Upper lobe of right lung (tissue), 1 donor: ENCODE data around the gene PRKCZ. TPM values are rescaled to one million over a fixed set of nuclear protein-coding genes. Genes with fewer than 3 reads are reported as not detected.
"Not testable (repeated sequence)": the region's sequence is repeated elsewhere in the genome, so short reads cannot be mapped to it uniquely, and the experiment has no call there.

Experiments used
- ATAC-seq: fragments of 200-7000 bp; cut with Tn5 transposase; one replicate; pipeline ENCODE4 v1.9.1; 2020; ENCODE audit warnings: mild to moderate bottlenecking, moderate library complexity
- DNase-seq: peaks from one replicate; pipeline ENCODE4 v3.0.0-alpha.2; 2020
- H3K27ac ChIP-seq: fragments of 200-600 bp; one replicate; pipeline ENCODE4 v1.8.0; 2022
- H3K27me3 ChIP-seq: fragments of 200-600 bp; one replicate; pipeline ENCODE4 v1.8.0; 2022; ENCODE audit warnings: mild to moderate bottlenecking
- H3K36me3 ChIP-seq: fragments of 200-600 bp; one replicate; pipeline ENCODE4 v1.8.0; 2022
- H3K4me1 ChIP-seq: fragments of 200-600 bp; one replicate; pipeline ENCODE4 v1.8.0; 2022
- H3K4me3 ChIP-seq: fragments of 200-600 bp; one replicate; pipeline ENCODE4 v1.8.0; 2022; ENCODE audit warnings: mild to moderate bottlenecking
- H3K9me3 ChIP-seq: fragments of 200-600 bp; one replicate; pipeline ENCODE4 v1.8.0; 2022
- intact Hi-C: fragments of 100-400 bp; cut with DNase I; formaldehyde crosslinking; loops from one replicate; pipeline ENCODE4 v1.11.0; 2022
- total RNA-seq: library from RNA; stranded (reverse); fragmentation: NEBNext Ultra II Directional; extraction: Animal tissue kit (Norgen Biotek cat#: 25700); gene quantifications from one replicate; pipeline ENCODE4 v1.2.1, GENCODE V29; 2021
- TF ChIP-seq, protein P1 (sequence below): fragments of 200-600 bp; IDR thresholded peaks from one replicate; pipeline ENCODE4 v1.8.0; 2022; ENCODE audit warnings: antibody characterized with exemption
- donor health status: DM: no; HTN: yes; CAD: no; lungs with severe emphysema.

The PRKCZ gene
- total RNA-seq, 1 donor from 2014 or later = 121 TPM

DNA sequence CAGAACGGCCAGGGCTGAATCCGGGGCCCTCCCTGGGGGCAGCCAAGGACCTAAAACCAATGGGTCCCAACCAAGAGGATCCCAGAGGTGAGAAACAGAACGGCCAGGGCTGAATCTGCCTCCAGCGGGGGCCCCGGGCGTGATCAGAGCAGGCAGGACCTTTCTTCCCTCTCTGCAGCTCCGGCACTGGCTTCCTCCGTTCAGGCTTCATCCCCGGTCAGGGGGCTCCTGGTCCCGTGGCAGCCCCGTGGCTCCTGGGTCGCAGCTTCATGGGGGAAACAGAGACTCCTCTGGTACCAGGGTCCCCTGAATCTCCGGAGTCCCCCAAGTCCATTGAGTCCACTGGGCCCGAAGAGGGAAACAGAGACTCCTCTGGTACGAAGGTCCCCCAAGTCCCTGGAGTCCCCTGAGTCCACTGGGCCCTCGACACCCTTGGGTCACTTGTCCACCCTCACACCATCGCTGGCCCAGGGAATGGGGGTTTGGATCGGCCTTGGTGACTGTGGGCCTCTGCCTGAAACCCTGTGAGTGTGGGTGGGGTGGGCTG lies 60.1 kb downstream of the PRKCZ start:
- Histone ChIP-seq H3K4me1 (peaks cover 3% of the 10 kb centered on the region), H3K9me3 (no peaks in the 10 kb centered on the region), H3K27ac (no peak overlapping the region), H3K36me3 (peaks cover 6% of the 10 kb centered on the region), H3K27me3 (no peaks in the 10 kb centered on the region), H3K4me3 (no peak overlapping the region)
- intact Hi-C loops = no loop called here
- DNase-seq (peak; percentile 57), ATAC-seq (no peak)
- TF ChIP-seq, protein P1, sequence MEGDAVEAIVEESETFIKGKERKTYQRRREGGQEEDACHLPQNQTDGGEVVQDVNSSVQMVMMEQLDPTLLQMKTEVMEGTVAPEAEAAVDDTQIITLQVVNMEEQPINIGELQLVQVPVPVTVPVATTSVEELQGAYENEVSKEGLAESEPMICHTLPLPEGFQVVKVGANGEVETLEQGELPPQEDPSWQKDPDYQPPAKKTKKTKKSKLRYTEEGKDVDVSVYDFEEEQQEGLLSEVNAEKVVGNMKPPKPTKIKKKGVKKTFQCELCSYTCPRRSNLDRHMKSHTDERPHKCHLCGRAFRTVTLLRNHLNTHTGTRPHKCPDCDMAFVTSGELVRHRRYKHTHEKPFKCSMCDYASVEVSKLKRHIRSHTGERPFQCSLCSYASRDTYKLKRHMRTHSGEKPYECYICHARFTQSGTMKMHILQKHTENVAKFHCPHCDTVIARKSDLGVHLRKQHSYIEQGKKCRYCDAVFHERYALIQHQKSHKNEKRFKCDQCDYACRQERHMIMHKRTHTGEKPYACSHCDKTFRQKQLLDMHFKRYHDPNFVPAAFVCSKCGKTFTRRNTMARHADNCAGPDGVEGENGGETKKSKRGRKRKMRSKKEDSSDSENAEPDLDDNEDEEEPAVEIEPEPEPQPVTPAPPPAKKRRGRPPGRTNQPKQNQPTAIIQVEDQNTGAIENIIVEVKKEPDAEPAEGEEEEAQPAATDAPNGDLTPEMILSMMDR = no peak

DNA sequence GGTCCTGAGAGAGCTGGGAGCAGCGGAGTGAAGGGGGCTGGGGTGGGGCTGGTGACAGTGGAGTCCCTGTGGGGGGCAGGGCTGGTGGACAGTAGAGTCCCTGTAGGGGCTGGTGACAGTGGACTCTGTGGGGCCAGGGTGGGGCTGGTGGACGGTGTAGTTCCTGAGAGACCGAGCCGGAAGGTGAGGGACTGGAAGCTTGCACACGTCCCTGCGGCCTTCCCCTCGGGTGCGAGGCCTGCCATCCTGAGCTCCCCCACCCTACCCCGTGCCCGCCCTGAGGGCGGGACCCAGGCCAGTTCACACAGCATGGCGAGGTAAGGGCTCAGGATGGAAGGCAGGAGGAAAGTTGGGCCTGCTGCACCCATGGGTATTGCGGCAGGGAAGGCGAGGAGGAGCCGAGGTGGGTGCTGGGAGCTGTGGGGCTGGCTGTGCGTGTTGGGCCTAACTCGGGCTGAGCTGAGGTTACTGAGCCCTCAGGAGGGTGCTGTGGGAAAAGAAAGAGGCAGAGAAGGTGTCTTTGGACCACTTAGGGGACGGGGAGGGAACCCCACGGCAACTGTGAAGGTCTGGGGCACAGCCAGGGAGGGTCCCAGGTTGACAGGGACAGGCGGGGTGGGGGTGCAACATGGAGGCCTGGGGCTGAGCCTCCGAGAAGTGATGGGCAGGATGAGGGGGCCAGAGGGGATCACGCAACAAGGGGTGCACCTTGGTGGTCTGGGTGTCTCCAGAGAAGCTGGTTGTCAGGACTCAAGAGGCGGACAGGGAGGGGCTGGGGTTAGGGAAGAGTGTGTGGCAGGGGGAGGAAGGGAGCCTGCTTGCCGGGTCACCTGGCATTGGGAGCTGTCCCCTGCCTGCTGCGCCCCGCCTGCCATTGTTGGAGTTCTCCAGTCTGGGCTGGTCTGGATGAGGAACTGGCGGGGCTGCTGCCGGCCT lies 60.8 kb downstream of the PRKCZ start:
- Histone ChIP-seq H3K36me3 (peaks cover 6% of the 10 kb centered on the region), H3K9me3 (no peaks in the 10 kb centered on the region), H3K4me3 (no peak overlapping the region), H3K27me3 (no peaks in the 10 kb centered on the region), H3K27ac (no peak overlapping the region), H3K4me1 (peaks cover 3% of the 10 kb centered on the region)
- intact Hi-C loops = no loop called here
- TF ChIP-seq, protein P1 = no peak
- no peak for ATAC-seq
- DNase-seq = peak; percentile 60

DNA sequence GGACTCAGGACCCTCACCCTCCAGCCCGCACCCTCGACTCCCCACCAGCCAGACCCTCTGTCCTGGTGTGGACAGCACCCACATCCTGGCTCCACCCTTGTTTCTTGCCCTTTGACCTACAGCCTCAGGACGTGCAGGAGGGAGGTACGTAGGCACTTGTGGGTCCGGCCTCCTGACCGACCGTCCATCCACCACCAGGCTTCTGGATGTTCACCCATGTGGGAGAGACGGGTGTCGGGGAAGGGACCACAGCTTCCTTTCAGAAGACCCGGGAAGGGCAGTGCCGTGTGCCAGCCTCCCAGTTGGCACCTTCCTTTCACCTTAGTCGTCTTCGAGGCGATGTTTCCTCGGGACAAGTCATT lies 61.4 kb downstream of the PRKCZ start:
- TF ChIP-seq, protein P1 = no peak
- ATAC-seq (no peak), DNase-seq (peak; percentile 57)
- Histone ChIP-seq H3K27me3 (no peaks in the 10 kb centered on the region), H3K36me3 (peaks cover 6% of the 10 kb centered on the region), H3K9me3 (no peaks in the 10 kb centered on the region), H3K27ac (no peak overlapping the region), H3K4me1 (peaks cover 3% of the 10 kb centered on the region), H3K4me3 (no peak overlapping the region)
- intact Hi-C loops = no loop called here

DNA sequence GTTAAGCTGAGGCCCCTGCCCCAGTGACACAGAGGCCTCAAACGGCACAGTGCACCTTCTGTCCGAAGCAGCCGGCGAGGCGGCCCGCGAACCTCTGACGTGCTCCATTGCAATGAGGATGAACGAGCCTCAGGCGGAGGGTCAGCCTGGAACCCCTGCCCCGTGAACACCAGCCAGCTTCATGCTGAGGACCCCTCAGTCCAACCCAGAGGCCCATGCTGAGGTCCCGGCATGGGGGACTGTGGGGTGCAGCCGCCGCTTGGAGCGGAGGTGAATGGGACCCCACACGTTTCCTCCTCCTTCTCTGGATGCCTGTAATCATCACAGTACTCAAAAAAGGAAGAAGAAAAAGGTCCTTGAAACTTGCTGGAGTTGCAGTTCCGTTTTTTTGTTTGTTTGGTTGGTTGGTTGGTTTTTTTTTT lies 62.1 kb downstream of the PRKCZ start:
- no peaks in the 10 kb centered on the region for H3K9me3 ChIP-seq
- peaks cover 3% of the 10 kb centered on the region for H3K4me1 ChIP-seq
- TF ChIP-seq, protein P1 = no peak
- no peak overlapping the region for H3K4me3 ChIP-seq
- no peaks in the 10 kb centered on the region for H3K27me3 ChIP-seq
- ATAC-seq = no peak
- DNase-seq = peak; percentile 61
- intact Hi-C loops = no loop called here
- H3K27ac ChIP-seq = no peak overlapping the region
- peaks cover under 1% of the 10 kb centered on the region for H3K36me3 ChIP-seq

DNA sequence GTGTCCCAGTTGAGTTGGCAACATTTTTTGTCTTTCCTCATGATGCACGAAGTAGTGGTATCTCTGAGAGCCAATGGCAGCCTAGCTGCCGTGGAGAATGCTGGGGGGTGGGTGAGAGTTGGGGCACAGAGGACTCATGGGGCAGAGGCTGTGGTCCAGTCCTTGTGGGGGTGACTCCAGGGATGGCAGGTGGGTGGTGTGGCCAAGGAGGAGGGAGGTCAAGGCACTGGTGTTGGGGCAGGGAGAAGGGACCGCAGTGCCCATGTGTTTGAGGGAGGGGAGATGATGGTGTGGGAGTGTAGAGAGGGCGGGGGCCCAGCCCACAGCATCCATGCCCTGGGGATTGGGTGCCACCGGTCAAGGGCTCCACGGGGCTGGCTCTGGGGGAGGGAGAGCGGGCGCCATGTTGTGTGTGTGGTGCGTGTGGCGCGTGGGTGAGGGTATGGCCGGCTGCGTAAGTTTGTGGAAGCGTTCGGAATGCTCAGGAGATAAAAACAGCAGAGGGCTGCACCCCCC lies 63.5 kb downstream of the PRKCZ start:
- Histone ChIP-seq H3K27me3 (no peaks in the 10 kb centered on the region), H3K4me3 (no peak overlapping the region), H3K4me1 (no peaks in the 10 kb centered on the region), H3K27ac (no peak overlapping the region), H3K36me3 (no peaks in the 10 kb centered on the region), H3K9me3 (no peaks in the 10 kb centered on the region)
- DNase-seq = peak; percentile 29
- ATAC-seq = no peak
- intact Hi-C loops = no loop called here
- TF ChIP-seq, protein P1 = no peak

DNA sequence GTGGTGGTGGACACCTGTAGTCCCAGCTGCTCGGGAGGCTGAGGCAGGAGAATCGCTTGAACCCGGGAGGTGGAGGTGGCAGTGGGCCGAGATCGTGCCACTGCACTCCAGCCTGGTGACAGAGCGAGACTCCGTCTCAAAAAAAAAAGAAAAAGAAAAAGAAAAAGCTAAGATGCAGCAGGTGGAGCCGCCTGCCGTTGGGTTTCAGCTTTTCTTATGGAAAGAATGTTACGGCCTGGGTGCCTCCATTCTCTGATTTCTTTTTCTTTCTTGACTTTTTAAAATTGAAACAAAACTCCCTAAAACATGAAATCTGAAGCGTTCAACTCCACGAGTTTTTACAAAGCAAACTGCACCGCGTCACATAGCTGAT lies 64.4 kb downstream of the PRKCZ start:
- H3K4me3 ChIP-seq, H3K4me1 ChIP-seq, DNase-seq, H3K9me3 ChIP-seq, intact Hi-C loops, H3K27me3 ChIP-seq, H3K27ac ChIP-seq, ATAC-seq, H3K36me3 ChIP-seq: not testable (repeated sequence)
